ENCODE data around the gene CTDP1. TPM values are rescaled to one million over a fixed set of nuclear protein-coding genes. Genes with fewer than 3 reads are reported as not detected.

The CTDP1 gene
- polyA plus RNA-seq, 1 experiment, result 12.9 TPM

GRCh38 chr18:79770826-79771225, 91.2 kb downstream of the CTDP1 start:
- Histone ChIP-seq H3K4me3 (ENCODE audit: low read depth, low read length) (no peak overlapping the region), H3K27me3 (ENCODE audit: control insufficient read depth, insufficient read depth, low read length) (0 out of 2 replicates have a peak, but pooled peaks cover 6% of the 10 kb centered on the region), H3K36me3 (ENCODE audit: control insufficient read depth, insufficient read depth, low read length) (no peaks in the 10 kb centered on the region)
- CTCF ChIA-PET, result no interaction called here
- TF ChIP-seq, protein P1, sequence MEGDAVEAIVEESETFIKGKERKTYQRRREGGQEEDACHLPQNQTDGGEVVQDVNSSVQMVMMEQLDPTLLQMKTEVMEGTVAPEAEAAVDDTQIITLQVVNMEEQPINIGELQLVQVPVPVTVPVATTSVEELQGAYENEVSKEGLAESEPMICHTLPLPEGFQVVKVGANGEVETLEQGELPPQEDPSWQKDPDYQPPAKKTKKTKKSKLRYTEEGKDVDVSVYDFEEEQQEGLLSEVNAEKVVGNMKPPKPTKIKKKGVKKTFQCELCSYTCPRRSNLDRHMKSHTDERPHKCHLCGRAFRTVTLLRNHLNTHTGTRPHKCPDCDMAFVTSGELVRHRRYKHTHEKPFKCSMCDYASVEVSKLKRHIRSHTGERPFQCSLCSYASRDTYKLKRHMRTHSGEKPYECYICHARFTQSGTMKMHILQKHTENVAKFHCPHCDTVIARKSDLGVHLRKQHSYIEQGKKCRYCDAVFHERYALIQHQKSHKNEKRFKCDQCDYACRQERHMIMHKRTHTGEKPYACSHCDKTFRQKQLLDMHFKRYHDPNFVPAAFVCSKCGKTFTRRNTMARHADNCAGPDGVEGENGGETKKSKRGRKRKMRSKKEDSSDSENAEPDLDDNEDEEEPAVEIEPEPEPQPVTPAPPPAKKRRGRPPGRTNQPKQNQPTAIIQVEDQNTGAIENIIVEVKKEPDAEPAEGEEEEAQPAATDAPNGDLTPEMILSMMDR (IDR thresholded peaks at IDR 0.05; ENCODE audit: insufficient read depth, low read depth, low read length), result no peak
- no peak for DNase-seq (ENCODE audit: low read depth)
- POLR2A ChIA-PET, result no interaction called here

- Histone ChIP-seq H3K4me3 (ENCODE audit: low read depth, low read length) (no peak overlapping the region), H3K27me3 (ENCODE audit: control insufficient read depth, insufficient read depth, low read length) (0 out of 2 replicates have a peak, but pooled peaks cover under 1% of the 10 kb centered on the region), H3K36me3 (ENCODE audit: control insufficient read depth, insufficient read depth, low read length) (no peaks in the 10 kb centered on the region)
- no peak for DNase-seq (ENCODE audit: low read depth)
- TF ChIP-seq, protein P1 (IDR thresholded peaks at IDR 0.05; ENCODE audit: insufficient read depth, low read depth, low read length), result no peak
- CTCF ChIA-PET, result no interaction called here
- POLR2A ChIA-PET, result no interaction called here
These were observed 92.0 kb downstream of the CTDP1 start for GRCh38 chr18:79771446-79772107.

- Histone ChIP-seq H3K4me3 (ENCODE audit: low read depth, low read length) (no peak overlapping the region), H3K36me3 (ENCODE audit: control insufficient read depth, insufficient read depth, low read length) (no peaks in the 10 kb centered on the region), H3K27me3 (ENCODE audit: control insufficient read depth, insufficient read depth, low read length) (no peaks in the 10 kb centered on the region)
- TF ChIP-seq, protein P1 (IDR thresholded peaks at IDR 0.05; ENCODE audit: insufficient read depth, low read depth, low read length), result no peak
- POLR2A ChIA-PET, result no interaction called here
- CTCF ChIA-PET, result no interaction called here
- no peak for DNase-seq (ENCODE audit: low read depth)
These were observed 92.7 kb downstream of the CTDP1 start for GRCh38 chr18:79772108-79772864.

GRCh38 chr18:79772865-79773696, 93.5 kb downstream of the CTDP1 start:
- no peak for DNase-seq (ENCODE audit: low read depth)
- Histone ChIP-seq H3K36me3 (ENCODE audit: control insufficient read depth, insufficient read depth, low read length) (no peaks in the 10 kb centered on the region), H3K4me3 (ENCODE audit: low read depth, low read length) (no peak overlapping the region), H3K27me3 (ENCODE audit: control insufficient read depth, insufficient read depth, low read length) (peaks cover 3% of the 10 kb centered on the region; the same call in 1 of the 2 replicates)
- POLR2A ChIA-PET, result no interaction called here
- TF ChIP-seq, protein P1 (IDR thresholded peaks at IDR 0.05; ENCODE audit: insufficient read depth, low read depth, low read length), result no peak
- CTCF ChIA-PET, result no interaction called here

GRCh38 chr18:79774111-79774510, 94.5 kb downstream of the CTDP1 start:
- H3K4me3 ChIP-seq (ENCODE audit: low read depth, low read length), result no peak overlapping the region
- TF ChIP-seq, protein P1 (IDR thresholded peaks at IDR 0.05; ENCODE audit: insufficient read depth, low read depth, low read length), result no peak
- POLR2A ChIA-PET, result no interaction called here
- CTCF ChIA-PET, result no interaction called here
- no peak for DNase-seq (ENCODE audit: low read depth)
- peaks cover 5% of the 10 kb centered on the region for H3K27me3 ChIP-seq (ENCODE audit: control insufficient read depth, insufficient read depth, low read length)
- no peaks in the 10 kb centered on the region for H3K36me3 ChIP-seq (ENCODE audit: control insufficient read depth, insufficient read depth, low read length)
